Left ventricle myocardium inferior (tissue), 1 donor: ENCODE results near the gene ATP13A2. TPM values are rescaled to one million over a fixed set of nuclear protein-coding genes. Genes with fewer than 3 reads are reported as not detected.

ENCODE experiments used
- DNase-seq: peaks from one replicate; pipeline ENCODE4 v3.0.0-alpha.2; 2020
- H3K27ac ChIP-seq: fragments of 200-600 bp; replicated peaks from 2 replicates; pipeline ENCODE4 v1.8.0; 2021
- H3K27me3 ChIP-seq: fragments of 200-600 bp; 2 replicates; pipeline ENCODE4 v1.8.0; 2021; ENCODE audit warnings: low read depth
- H3K36me3 ChIP-seq: fragments of 200-600 bp; 2 replicates; pipeline ENCODE4 v1.8.0; 2021
- H3K4me1 ChIP-seq: fragments of 200-600 bp; 2 replicates; pipeline ENCODE4 v1.8.0; 2021
- H3K4me3 ChIP-seq: fragments of 200-600 bp; 2 replicates; pipeline ENCODE4 v1.8.0; 2021; ENCODE audit warnings: mild to moderate bottlenecking, moderate library complexity
- H3K9me3 ChIP-seq: fragments of 200-600 bp; replicated peaks from 2 replicates; pipeline ENCODE4 v1.8.0; 2021
- CTCF ChIP-seq: fragments of 200-600 bp; IDR thresholded peaks from 2 replicates; pipeline ENCODE4 v1.8.0; 2021; ENCODE audit warnings: antibody characterized with exemption, mild to moderate bottlenecking, borderline replicate concordance
- intact Hi-C: fragments of 100-400 bp; cut with micrococcal nuclease; formaldehyde crosslinking; loops from one replicate; pipeline ENCODE4 v1.11.0; 2022
- total RNA-seq: library from RNA; stranded (reverse); fragmentation: NEBNext Ultra II Directional; extraction: Animal tissue kit (Norgen Biotek cat#: 25700); gene quantifications from one replicate; pipeline ENCODE4 v1.2.1, GENCODE V29; 2021
- donor health status: DM: no; HTN: yes; CAD: no; lungs with severe emphysema.

The ATP13A2 gene
- total RNA-seq, 1 donor from 2014 or later, result 11.2 TPM

- Histone ChIP-seq H3K27me3 (no peaks in the 10 kb centered on the region), H3K36me3 (peaks cover 18% of the 10 kb centered on the region), H3K4me1 (peaks cover 60% of the 10 kb centered on the region), H3K9me3 (no peaks in the 10 kb centered on the region), H3K4me3 (peak overlapping the region; percentile 85), H3K27ac (no peak overlapping the region)
- intact Hi-C loops, result no loop called here
- no peak for DNase-seq
- TF ChIP-seq CTCF, result no peak
These were observed 40.3 kb upstream of the ATP13A2 start for GRCh38 chr1:17052038-17052437.

GRCh38 chr1:17047924-17048323 lies 36.2 kb upstream of the ATP13A2 start:
- no peak overlapping the region for H3K27ac ChIP-seq
- no peak for TF ChIP-seq CTCF
- peaks cover 35% of the 10 kb centered on the region for H3K36me3 ChIP-seq
- no peaks in the 10 kb centered on the region for H3K9me3 ChIP-seq
- intact Hi-C loops, result loop anchor here (5.0 kb wide), 1 partner anchor 96 kb away; no protein-coding TSS in a partner anchor
- H3K4me1 ChIP-seq, result peaks cover 72% of the 10 kb centered on the region
- H3K27me3 ChIP-seq, result no peaks in the 10 kb centered on the region
- no peak overlapping the region for H3K4me3 ChIP-seq
- no peak for DNase-seq

GRCh38 chr1:17046334-17046657 lies 34.6 kb upstream of the ATP13A2 start:
- H3K27me3 ChIP-seq, result no peaks in the 10 kb centered on the region
- no peak overlapping the region for H3K4me3 ChIP-seq
- no peak overlapping the region for H3K27ac ChIP-seq
- no peak for TF ChIP-seq CTCF
- intact Hi-C loops, result loop anchor here (5.0 kb wide), 1 partner anchor 94 kb away; no protein-coding TSS in a partner anchor
- peaks cover 55% of the 10 kb centered on the region for H3K4me1 ChIP-seq
- H3K36me3 ChIP-seq, result peaks cover 49% of the 10 kb centered on the region
- no peaks in the 10 kb centered on the region for H3K9me3 ChIP-seq
- no peak for DNase-seq

GRCh38 chr1:17045634-17046333 lies 34.1 kb upstream of the ATP13A2 start:
- peak; percentile 82 for TF ChIP-seq CTCF
- H3K36me3 ChIP-seq, result peaks cover 52% of the 10 kb centered on the region
- H3K27me3 ChIP-seq, result no peaks in the 10 kb centered on the region
- H3K4me1 ChIP-seq, result peaks cover 50% of the 10 kb centered on the region
- H3K4me3 ChIP-seq, result peak overlapping the region; percentile 46
- intact Hi-C loops, result loop anchor here (5.0 kb wide), 1 partner anchor 93 kb away; no protein-coding TSS in a partner anchor
- peak overlapping the region; percentile 42 for H3K27ac ChIP-seq
- no peaks in the 10 kb centered on the region for H3K9me3 ChIP-seq
- no peak for DNase-seq

GRCh38 chr1:17045150-17045549 lies 33.4 kb upstream of the ATP13A2 start:
- peaks cover 53% of the 10 kb centered on the region for H3K36me3 ChIP-seq
- intact Hi-C loops, result loop anchor here (5.0 kb wide), 1 partner anchor 93 kb away; no protein-coding TSS in a partner anchor
- no peak overlapping the region for H3K4me3 ChIP-seq
- no peak for TF ChIP-seq CTCF
- no peak overlapping the region for H3K27ac ChIP-seq
- no peaks in the 10 kb centered on the region for H3K27me3 ChIP-seq
- H3K4me1 ChIP-seq, result peaks cover 48% of the 10 kb centered on the region
- DNase-seq, result no peak
- H3K9me3 ChIP-seq, result no peaks in the 10 kb centered on the region
